Stimulated activated CD8-positive, alpha-beta memory T cell treated with anti-CD3 and anti-CD28 coated beads, Interleukin-12 subunit alpha, Interleukin-12 subunit beta, amount 100 ng/mL, for 24 hours (primary cell): ENCODE data around the gene HEG1.
"Not testable (repeated sequence)": the region's sequence is repeated elsewhere in the genome, so short reads cannot be mapped to it uniquely, and the experiment has no call there.

Source experiments
- DNase-seq: peaks from one replicate; pipeline ENCODE4 v3.0.0-alpha.2; 2020; ENCODE audit errors: extremely low read depth

The HEG1 gene

GRCh38 chr3:125055913-125056745 is at the start of gene HEG1:
HEG1 (minus strand) TSS chr3:125055997; CDS start chr3:125055890, 107 bp downstream.
- peak; percentile 50 for DNase-seq

- DNase-seq: no peak
Measured at GRCh38 chr3:125105116-125105515, 49.3 kb upstream of the HEG1 start.

GRCh38 chr3:125104639-125105038 is 48.8 kb upstream of the HEG1 start:
- no peak for DNase-seq

GRCh38 chr3:125103406-125103805 is 47.6 kb upstream of the HEG1 start:
- no peak for DNase-seq

- no peak for DNase-seq
Measured at GRCh38 chr3:125102470-125102869, 46.7 kb upstream of the HEG1 start.

GRCh38 chr3:125098611-125099291 is 43.0 kb upstream of the HEG1 start:
- no peak for DNase-seq

GRCh38 chr3:125090649-125091048 is 34.9 kb upstream of the HEG1 start:
- DNase-seq: no peak

GRCh38 chr3:125087768-125088391 is 32.1 kb upstream of the HEG1 start:
- no peak for DNase-seq

GRCh38 chr3:125085166-125085565 is 29.4 kb upstream of the HEG1 start:
- no peak for DNase-seq

- no peak for DNase-seq
Measured at GRCh38 chr3:125083776-125084175, 28.0 kb upstream of the HEG1 start.

- DNase-seq: not testable (repeated sequence)
Measured at GRCh38 chr3:125082339-125082738, 26.5 kb upstream of the HEG1 start.

GRCh38 chr3:125080077-125080476 is 24.3 kb upstream of the HEG1 start:
- no peak for DNase-seq

- no peak for DNase-seq
Measured at GRCh38 chr3:125079675-125080045, 23.9 kb upstream of the HEG1 start.

- no peak for DNase-seq
Measured at GRCh38 chr3:125078951-125079674, 23.3 kb upstream of the HEG1 start.

- DNase-seq: no peak
Measured at GRCh38 chr3:125077864-125078263, 22.1 kb upstream of the HEG1 start.

GRCh38 chr3:125076464-125076863 is 20.7 kb upstream of the HEG1 start:
- no peak for DNase-seq

- no peak for DNase-seq
Measured at GRCh38 chr3:125075738-125076137, 19.9 kb upstream of the HEG1 start.

- DNase-seq: no peak
Measured at GRCh38 chr3:125073390-125073905, 17.7 kb upstream of the HEG1 start.

GRCh38 chr3:125072749-125073389 is 17.1 kb upstream of the HEG1 start:
- DNase-seq: no peak

- DNase-seq: no peak
Measured at GRCh38 chr3:125072301-125072700, 16.5 kb upstream of the HEG1 start.

GRCh38 chr3:125069968-125070745 is 14.4 kb upstream of the HEG1 start:
- DNase-seq: no peak
